DOHH2 (cell line): ENCODE data around the gene ASXL2.

Experiments used
- H3F3A ChIP-seq: fragments of 200-600 bp; sonication (generic), shearing (Covaris generic); 2 replicates; pipeline ENCODE4 v1.6.0; 2016; ENCODE audit warnings: antibody characterized with exemption, mild to moderate bottlenecking; ENCODE audit not compliant: control insufficient read depth, insufficient read depth
- H3K27ac ChIP-seq: fragments of 200-600 bp; sonication (generic); 2 replicates; pipeline ENCODE4 v1.5.1; 2014; ENCODE audit warnings: low read depth, mild to moderate bottlenecking, low read length, moderate library complexity
- H3K27me3 ChIP-seq: fragments of 200-600 bp; sonication (generic); 2 replicates; pipeline ENCODE4 v1.6.1; 2014; ENCODE audit warnings: mild to moderate bottlenecking, low read length, mixed read lengths; ENCODE audit not compliant: control insufficient read depth
- H3K36me3 ChIP-seq: fragments of 200-600 bp; sonication (generic); 2 replicates; pipeline ENCODE4 v1.6.1; 2014; ENCODE audit warnings: mild to moderate bottlenecking, low read length, moderate library complexity, mixed read lengths; ENCODE audit not compliant: control insufficient read depth
- H3K4me1 ChIP-seq: fragments of 200-600 bp; sonication (generic); 2 replicates; pipeline ENCODE4 v1.6.1; 2014; ENCODE audit warnings: mild to moderate bottlenecking, low read length, mixed read lengths; ENCODE audit not compliant: control insufficient read depth
- H3K4me2 ChIP-seq: fragments of 200-600 bp; sonication (generic); 2 replicates; pipeline ENCODE4 v1.6.0; 2014; ENCODE audit warnings: mild to moderate bottlenecking, low read length, moderate library complexity
- H3K4me3 ChIP-seq: fragments of 200-600 bp; sonication (generic); 2 replicates; pipeline ENCODE4 v1.5.1; 2014; ENCODE audit warnings: mild to moderate bottlenecking, low read length, mixed read lengths
- H3K79me2 ChIP-seq: fragments of 200-600 bp; sonication (generic); 2 replicates; pipeline ENCODE4 v1.6.1; 2014; ENCODE audit warnings: mild to moderate bottlenecking, low read length, mixed read lengths; ENCODE audit not compliant: control insufficient read depth
- H3K9me2 ChIP-seq: fragments of 200-600 bp; sonication (generic); replicated peaks from 2 replicates; pipeline ENCODE4 v1.6.1; 2014; ENCODE audit warnings: mild to moderate bottlenecking, low read length, mixed read lengths; ENCODE audit not compliant: control insufficient read depth
- H3K9me3 ChIP-seq: fragments of 200-600 bp; sonication (generic); 2 replicates; pipeline ENCODE4 v1.6.1; 2014; ENCODE audit warnings: antibody characterized with exemption, low read length, mixed read lengths; ENCODE audit not compliant: control insufficient read depth, insufficient read depth
- H4K20me1 ChIP-seq: fragments of 200-600 bp; sonication (generic); 2 replicates; pipeline ENCODE4 v1.6.0; 2014; ENCODE audit warnings: low read depth, mild to moderate bottlenecking, antibody characterized with exemption, low read length, moderate library complexity; ENCODE audit not compliant: control insufficient read depth, insufficient read depth
- CTCF ChIP-seq: fragments of 200-600 bp; sonication (generic); IDR thresholded peaks from one replicate; pipeline ENCODE4 v1.5.1; 2014; ENCODE audit warnings: antibody characterized with exemption, mild to moderate bottlenecking, low read depth, low read length; ENCODE audit not compliant: poor library complexity, severe bottlenecking
- EZH2phosphoT487 ChIP-seq: fragments of 200-600 bp; sonication (generic); IDR thresholded peaks from 2 replicates; pipeline ENCODE4 v1.6.1; 2017; ENCODE audit warnings: borderline replicate concordance, mild to moderate bottlenecking, antibody characterized with exemption, low read length, moderate library complexity, mixed read lengths

Gene ASXL2

GRCh38 chr2:25825238-25825637 lies 53.0 kb downstream of the ASXL2 start:
- H3F3A ChIP-seq = no peaks in the 10 kb centered on the region
- no peak overlapping the region for H3K27ac ChIP-seq
- H3K4me3 ChIP-seq = no peak overlapping the region
- peaks cover 19% of the 10 kb centered on the region for H3K79me2 ChIP-seq
- H3K4me2 ChIP-seq = no peak overlapping the region
- H3K27me3 ChIP-seq = no peaks in the 10 kb centered on the region
- TF ChIP-seq EZH2phosphoT487 (no peak), CTCF (no peak)
- H3K9me3 ChIP-seq = no peaks in the 10 kb centered on the region
- no peaks in the 10 kb centered on the region for H3K4me1 ChIP-seq
- H3K9me2 ChIP-seq = no peaks in the 10 kb centered on the region
- no peaks in the 10 kb centered on the region for H4K20me1 ChIP-seq
- H3K36me3 ChIP-seq = no peaks in the 10 kb centered on the region

DNA sequence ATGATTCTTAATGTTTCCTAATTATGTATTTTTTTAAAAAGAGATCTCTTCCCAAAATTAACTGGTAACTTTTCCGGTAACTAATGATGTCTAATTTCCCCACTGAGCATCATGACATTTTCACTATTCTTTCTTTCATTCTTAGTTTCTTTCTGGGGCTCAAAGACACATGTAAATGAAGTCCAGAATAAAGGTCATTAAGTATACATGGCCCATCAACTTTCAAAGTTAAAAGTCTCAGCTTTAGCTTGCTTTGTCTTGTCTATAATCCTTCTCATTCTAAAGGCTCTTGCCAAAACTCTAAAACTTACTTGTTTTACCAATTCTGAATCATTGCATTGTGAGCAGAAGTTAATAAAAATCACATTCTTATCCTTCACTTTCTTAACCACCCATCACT lies 53.6 kb downstream of the ASXL2 start:
- H3K4me2 ChIP-seq = no peak overlapping the region
- H3K27ac ChIP-seq = no peak overlapping the region
- TF ChIP-seq CTCF (no peak), EZH2phosphoT487 (no peak)
- H3K36me3 ChIP-seq = no peaks in the 10 kb centered on the region
- H3K9me2 ChIP-seq = no peaks in the 10 kb centered on the region
- H3K4me1 ChIP-seq = no peaks in the 10 kb centered on the region
- no peaks in the 10 kb centered on the region for H4K20me1 ChIP-seq
- no peak overlapping the region for H3K4me3 ChIP-seq
- H3F3A ChIP-seq = no peaks in the 10 kb centered on the region
- H3K9me3 ChIP-seq = no peaks in the 10 kb centered on the region
- no peaks in the 10 kb centered on the region for H3K27me3 ChIP-seq
- H3K79me2 ChIP-seq = peaks cover 14% of the 10 kb centered on the region

DNA sequence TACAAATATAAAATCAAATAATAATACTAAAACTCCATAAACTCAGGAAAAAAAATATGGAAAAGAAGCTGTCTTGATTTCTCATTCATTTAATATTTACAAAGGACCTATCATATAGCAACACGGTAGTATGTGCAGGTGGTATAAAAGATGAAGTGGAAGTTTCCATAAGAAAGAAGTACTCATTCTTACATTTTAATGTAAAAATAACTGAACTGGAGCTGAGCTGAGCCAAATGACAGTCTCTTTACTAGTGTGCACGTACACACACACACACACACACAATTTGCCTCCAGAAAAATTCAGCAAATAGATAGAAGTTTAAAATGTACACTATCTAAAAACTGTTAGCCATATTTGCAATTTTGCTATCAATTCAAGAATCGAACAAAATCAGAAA lies 54.1 kb downstream of the ASXL2 start:
- no peaks in the 10 kb centered on the region for H3K27me3 ChIP-seq
- H3K9me3 ChIP-seq = no peaks in the 10 kb centered on the region
- no peak overlapping the region for H3K27ac ChIP-seq
- H3F3A ChIP-seq = no peaks in the 10 kb centered on the region
- peaks cover 10% of the 10 kb centered on the region for H3K79me2 ChIP-seq
- no peaks in the 10 kb centered on the region for H3K36me3 ChIP-seq
- TF ChIP-seq CTCF (no peak), EZH2phosphoT487 (no peak)
- no peak overlapping the region for H3K4me2 ChIP-seq
- 0 out of 2 replicates have a peak, but pooled peaks cover 3% of the 10 kb centered on the region for H4K20me1 ChIP-seq
- H3K4me3 ChIP-seq = no peak overlapping the region
- no peaks in the 10 kb centered on the region for H3K9me2 ChIP-seq
- no peaks in the 10 kb centered on the region for H3K4me1 ChIP-seq
